Measurements from ENCODE around the gene RRAGC. TPM values are rescaled to one million over a fixed set of nuclear protein-coding genes. Genes with fewer than 3 reads are reported as not detected.

RRAGC gene
- total RNA-seq, 1 donor from 2014 or later: 11.4 TPM

GRCh38 chr1:38892976-38893375, 33.4 kb upstream of the RRAGC start:
- H3K36me3 ChIP-seq: no peaks in the 10 kb centered on the region
- H3F3A ChIP-seq (ENCODE audit: low read depth): no peaks in the 10 kb centered on the region
- H3K27me3 ChIP-seq: no peaks in the 10 kb centered on the region
- no peaks in the 10 kb centered on the region for H3K4me1 ChIP-seq
- no peaks in the 10 kb centered on the region for H3K79me2 ChIP-seq (ENCODE audit: low read depth)
- H3K9me3 Mint-ChIP-seq: no peaks in the 10 kb centered on the region
- H2AFZ ChIP-seq (replicated peaks): no peak overlapping the region
- H3K9ac ChIP-seq: no peak overlapping the region
- peaks cover 4% of the 10 kb centered on the region for H3K4me1 Mint-ChIP-seq
- H3K4me2 ChIP-seq: no peak overlapping the region
- DNase-seq (ENCODE audit: low spot score): no peak
- no peak for TF ChIP-seq EZH2 (IDR thresholded peaks at IDR 0.05)
- TF ChIP-seq, protein P1, sequence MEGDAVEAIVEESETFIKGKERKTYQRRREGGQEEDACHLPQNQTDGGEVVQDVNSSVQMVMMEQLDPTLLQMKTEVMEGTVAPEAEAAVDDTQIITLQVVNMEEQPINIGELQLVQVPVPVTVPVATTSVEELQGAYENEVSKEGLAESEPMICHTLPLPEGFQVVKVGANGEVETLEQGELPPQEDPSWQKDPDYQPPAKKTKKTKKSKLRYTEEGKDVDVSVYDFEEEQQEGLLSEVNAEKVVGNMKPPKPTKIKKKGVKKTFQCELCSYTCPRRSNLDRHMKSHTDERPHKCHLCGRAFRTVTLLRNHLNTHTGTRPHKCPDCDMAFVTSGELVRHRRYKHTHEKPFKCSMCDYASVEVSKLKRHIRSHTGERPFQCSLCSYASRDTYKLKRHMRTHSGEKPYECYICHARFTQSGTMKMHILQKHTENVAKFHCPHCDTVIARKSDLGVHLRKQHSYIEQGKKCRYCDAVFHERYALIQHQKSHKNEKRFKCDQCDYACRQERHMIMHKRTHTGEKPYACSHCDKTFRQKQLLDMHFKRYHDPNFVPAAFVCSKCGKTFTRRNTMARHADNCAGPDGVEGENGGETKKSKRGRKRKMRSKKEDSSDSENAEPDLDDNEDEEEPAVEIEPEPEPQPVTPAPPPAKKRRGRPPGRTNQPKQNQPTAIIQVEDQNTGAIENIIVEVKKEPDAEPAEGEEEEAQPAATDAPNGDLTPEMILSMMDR (IDR thresholded peaks at IDR 0.05): no peak
- TF ChIP-seq EZH2phosphoT487 (IDR thresholded peaks at IDR 0.05): no peak
- H4K20me1 ChIP-seq (ENCODE audit: low read depth): no peaks in the 10 kb centered on the region
- no peak overlapping the region for H3K4me3 Mint-ChIP-seq
- H3K27ac ChIP-seq: no peak overlapping the region
- H3K27ac Mint-ChIP-seq: no peak overlapping the region
- H3K4me3 ChIP-seq: no peak overlapping the region
- no peaks in the 10 kb centered on the region for H3K27me3 Mint-ChIP-seq (ENCODE audit: insufficient read depth, low read depth)
- no peaks in the 10 kb centered on the region for H3K9me3 ChIP-seq (ENCODE audit: low read depth)
- H3K36me3 Mint-ChIP-seq: no peaks in the 10 kb centered on the region

GRCh38 chr1:38891753-38892152, 32.2 kb upstream of the RRAGC start:
- Histone ChIP-seq H3K4me2 (no peak overlapping the region), H2AFZ (replicated peaks) (no peak overlapping the region), H3K36me3 (no peaks in the 10 kb centered on the region), H3K9ac (no peak overlapping the region), H4K20me1 (ENCODE audit: low read depth) (no peaks in the 10 kb centered on the region), H3K79me2 (ENCODE audit: low read depth) (no peaks in the 10 kb centered on the region), H3K4me1 (no peaks in the 10 kb centered on the region), H3F3A (ENCODE audit: low read depth) (no peaks in the 10 kb centered on the region), H3K27ac (no peak overlapping the region), H3K4me3 (no peak overlapping the region), H3K9me3 (ENCODE audit: low read depth) (no peaks in the 10 kb centered on the region), H3K27me3 (no peaks in the 10 kb centered on the region)
- Mint-ChIP-seq H3K36me3 (no peaks in the 10 kb centered on the region), H3K9me3 (no peaks in the 10 kb centered on the region), H3K4me3 (no peak overlapping the region), H3K27me3 (ENCODE audit: insufficient read depth, low read depth) (no peaks in the 10 kb centered on the region), H3K27ac (no peak overlapping the region), H3K4me1 (peaks cover 4% of the 10 kb centered on the region)
- peak; percentile 24 for DNase-seq (ENCODE audit: low spot score)
- TF ChIP-seq EZH2 (IDR thresholded peaks at IDR 0.05) (no peak), EZH2phosphoT487 (IDR thresholded peaks at IDR 0.05) (no peak)
- TF ChIP-seq, protein P1 (IDR thresholded peaks at IDR 0.05): peak; percentile 13

- TF ChIP-seq EZH2phosphoT487 (IDR thresholded peaks at IDR 0.05) (no peak), EZH2 (IDR thresholded peaks at IDR 0.05) (no peak)
- TF ChIP-seq, protein P1 (IDR thresholded peaks at IDR 0.05): no peak
- H3K36me3 Mint-ChIP-seq: no peaks in the 10 kb centered on the region
- no peak overlapping the region for H3K27ac ChIP-seq
- no peak overlapping the region for H3K27ac Mint-ChIP-seq
- no peaks in the 10 kb centered on the region for H3K9me3 ChIP-seq (ENCODE audit: low read depth)
- H3K9me3 Mint-ChIP-seq: no peaks in the 10 kb centered on the region
- H2AFZ ChIP-seq (replicated peaks): no peak overlapping the region
- no peaks in the 10 kb centered on the region for H3K36me3 ChIP-seq
- H3K4me2 ChIP-seq: no peak overlapping the region
- H3K27me3 Mint-ChIP-seq (ENCODE audit: insufficient read depth, low read depth): no peaks in the 10 kb centered on the region
- H3K79me2 ChIP-seq (ENCODE audit: low read depth): no peaks in the 10 kb centered on the region
- no peak overlapping the region for H3K4me3 ChIP-seq
- no peaks in the 10 kb centered on the region for H4K20me1 ChIP-seq (ENCODE audit: low read depth)
- DNase-seq (ENCODE audit: low spot score): no peak
- peaks cover 4% of the 10 kb centered on the region for H3K4me1 Mint-ChIP-seq
- no peaks in the 10 kb centered on the region for H3K27me3 ChIP-seq
- no peak overlapping the region for H3K4me3 Mint-ChIP-seq
- no peaks in the 10 kb centered on the region for H3F3A ChIP-seq (ENCODE audit: low read depth)
- H3K9ac ChIP-seq: no peak overlapping the region
- H3K4me1 ChIP-seq: no peaks in the 10 kb centered on the region
These were observed 30.0 kb upstream of the RRAGC start for GRCh38 chr1:38889589-38889988.
